Measurements from ENCODE around the gene TMOD1.
A peak's percentile ranks its signal among the peaks of the same experiment; 100 is the strongest.
"Not testable (repeated sequence)": the region's sequence is repeated elsewhere in the genome, so short reads cannot be mapped to it uniquely, and the experiment has no call there.

TMOD1 gene

DNA sequence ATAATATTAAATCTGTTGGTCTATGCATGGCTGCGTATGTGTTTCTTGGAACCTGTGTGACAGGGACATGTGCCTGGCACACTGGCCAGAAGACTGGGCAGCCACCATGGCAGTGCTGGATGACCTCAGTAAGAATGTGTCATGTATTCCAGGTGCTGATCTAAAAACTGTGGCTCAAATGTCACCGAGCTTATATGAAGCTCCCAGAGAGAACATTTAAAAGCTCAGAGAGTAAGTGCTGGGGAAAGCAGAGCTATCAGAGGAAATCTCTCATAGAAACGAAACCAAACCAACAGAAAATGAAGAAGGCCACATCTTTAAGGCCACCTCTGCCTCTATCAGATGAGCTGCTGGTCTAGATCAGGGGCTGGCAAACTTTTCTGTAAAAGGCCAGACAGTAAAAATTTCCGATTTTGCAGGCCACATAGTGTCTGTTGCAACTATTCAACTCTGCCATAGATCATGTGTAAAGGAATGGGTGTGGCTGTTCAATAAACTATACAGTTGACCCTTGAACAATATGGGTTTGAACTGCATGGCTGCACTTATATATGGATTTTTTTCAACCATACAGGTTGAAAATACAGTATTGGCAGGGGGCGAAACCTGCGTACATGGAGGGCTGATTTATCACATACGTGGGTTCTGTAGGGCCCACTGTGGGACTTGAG lies 99.9 kb downstream of the TMOD1 start:
- DNase-seq = no peak

DNA sequence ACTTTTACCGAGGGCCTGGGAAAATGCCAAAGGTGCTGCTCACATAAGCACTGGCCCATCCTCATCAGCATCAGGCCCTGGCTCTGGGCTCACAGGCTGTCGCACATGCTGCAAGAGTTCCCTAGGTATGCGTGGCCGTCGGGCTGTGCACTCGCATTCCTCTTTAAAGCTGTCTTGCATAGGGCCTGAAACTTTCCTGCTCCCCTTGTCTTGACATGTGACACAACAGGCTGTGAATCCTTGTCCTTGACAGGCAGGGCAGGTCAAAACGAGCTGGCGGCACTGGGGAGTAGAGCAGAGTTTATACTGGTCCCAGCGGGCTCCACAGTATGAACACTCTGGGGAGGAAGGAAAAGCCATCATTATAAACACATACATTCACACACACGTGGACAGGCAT lies 101.0 kb downstream of the TMOD1 start:
- no peak for DNase-seq

DNA sequence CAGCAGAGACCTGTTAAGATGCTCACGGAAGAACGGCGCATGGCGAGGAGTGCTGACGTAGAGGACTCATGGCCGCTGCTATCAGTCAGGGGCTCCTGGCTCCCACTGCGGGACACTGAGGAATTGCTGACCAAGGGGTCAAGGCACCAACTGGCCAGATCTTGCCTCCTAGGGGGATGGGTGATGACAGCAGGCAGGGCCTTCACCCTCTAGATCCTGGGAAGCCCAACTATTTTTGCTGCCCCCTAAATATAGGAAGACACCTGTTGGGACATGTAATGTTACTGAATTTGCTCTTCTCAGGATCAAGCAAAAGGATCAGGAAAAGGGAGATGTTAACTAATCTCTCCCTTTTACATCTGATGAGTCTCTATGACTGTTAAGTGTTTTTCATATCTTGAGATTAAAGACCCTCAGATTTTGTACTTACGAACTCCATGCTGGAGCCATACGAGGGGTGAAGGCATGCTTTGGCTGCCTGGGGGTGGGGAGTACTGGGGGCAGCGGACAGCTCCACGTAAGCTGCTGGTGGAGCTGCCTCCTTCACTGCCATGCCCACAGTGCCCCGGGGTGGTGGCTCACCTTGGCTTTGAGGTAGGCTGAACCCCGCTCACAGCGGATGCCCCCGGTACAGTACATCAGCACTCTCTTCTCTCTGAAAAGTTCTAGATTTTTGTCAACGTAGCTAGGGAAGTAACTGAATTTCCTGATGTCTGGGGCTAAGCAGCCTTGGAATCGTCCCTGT lies 103.6 kb downstream of the TMOD1 start:
- no peak for DNase-seq

DNA sequence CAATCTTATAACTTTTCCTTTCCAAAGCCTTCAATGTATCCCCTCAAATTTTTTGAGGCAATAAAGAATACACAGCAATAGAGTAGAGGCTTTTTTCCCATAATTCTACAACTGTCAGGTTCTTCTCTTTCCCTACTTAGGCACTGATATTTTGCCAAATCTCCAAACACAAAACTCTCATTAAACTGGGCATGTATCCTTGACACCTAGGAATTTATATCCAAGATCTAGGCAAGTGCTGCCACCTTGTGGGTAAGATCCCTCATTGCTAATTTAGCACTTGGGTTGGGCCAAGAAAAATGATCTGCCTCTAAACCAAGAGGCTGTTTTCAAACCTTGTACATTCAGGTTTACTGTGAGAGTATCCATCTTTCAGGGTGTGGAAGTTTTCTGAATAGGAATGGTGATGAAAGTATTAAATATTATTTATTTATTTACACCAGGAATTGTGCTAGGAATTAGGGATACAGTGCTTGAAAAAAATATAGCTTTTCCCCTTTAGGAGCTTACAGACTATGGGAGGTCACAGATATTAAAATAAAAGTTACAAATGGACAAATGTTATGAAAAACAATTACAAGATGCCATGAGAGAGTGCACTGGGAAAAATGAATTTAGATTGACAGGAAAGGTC lies 114.1 kb downstream of the TMOD1 start:
- DNase-seq = peak; percentile 73 to 78 (median 73)

- DNase-seq = no peak
Observed at GRCh38 chr9:97617939-97618416, 116.5 kb downstream of the TMOD1 start.

DNA sequence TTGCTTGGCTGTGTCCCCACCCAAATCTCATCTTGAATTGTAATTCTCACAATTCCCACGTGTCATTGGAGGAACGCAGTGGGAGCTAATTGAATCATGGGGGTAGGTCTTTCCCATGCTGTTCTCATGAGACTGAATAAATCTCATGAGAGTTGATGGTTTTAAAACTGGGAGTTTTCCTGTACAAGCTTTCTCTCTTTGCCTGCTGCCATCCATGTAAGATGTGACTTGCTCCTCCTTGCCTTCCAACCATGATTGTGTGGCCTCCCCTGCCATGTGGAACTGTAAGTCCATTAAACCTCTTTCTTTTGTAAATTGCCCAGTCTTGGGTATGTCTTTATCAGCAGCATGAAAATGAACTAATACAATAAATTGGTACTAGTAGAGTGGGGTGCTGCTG lies 118.6 kb downstream of the TMOD1 start:
- DNase-seq = not testable (repeated sequence)

DNA sequence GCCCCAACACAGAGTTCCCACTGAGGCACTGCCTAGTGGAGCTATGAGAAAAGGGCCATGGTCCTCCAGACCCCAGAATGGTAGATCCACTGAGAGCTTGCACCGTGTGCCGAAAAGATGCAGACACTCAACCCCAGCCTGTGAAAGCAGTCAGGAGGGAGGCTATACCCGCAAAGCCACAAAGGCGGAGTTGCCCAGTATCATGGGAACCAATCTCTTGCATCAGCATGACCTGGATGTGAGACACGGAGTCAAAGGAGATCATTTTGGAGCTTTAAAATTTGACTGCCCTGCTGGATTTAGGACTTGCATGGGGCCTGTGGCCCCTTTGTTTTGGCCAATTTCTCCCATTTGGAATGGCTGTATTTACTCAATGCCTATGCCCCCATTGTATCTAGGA lies 121.0 kb downstream of the TMOD1 start:
- not testable (repeated sequence) for DNase-seq

GRCh38 chr9:97623946-97624345 lies 122.5 kb downstream of the TMOD1 start:
- no peak for DNase-seq

DNA sequence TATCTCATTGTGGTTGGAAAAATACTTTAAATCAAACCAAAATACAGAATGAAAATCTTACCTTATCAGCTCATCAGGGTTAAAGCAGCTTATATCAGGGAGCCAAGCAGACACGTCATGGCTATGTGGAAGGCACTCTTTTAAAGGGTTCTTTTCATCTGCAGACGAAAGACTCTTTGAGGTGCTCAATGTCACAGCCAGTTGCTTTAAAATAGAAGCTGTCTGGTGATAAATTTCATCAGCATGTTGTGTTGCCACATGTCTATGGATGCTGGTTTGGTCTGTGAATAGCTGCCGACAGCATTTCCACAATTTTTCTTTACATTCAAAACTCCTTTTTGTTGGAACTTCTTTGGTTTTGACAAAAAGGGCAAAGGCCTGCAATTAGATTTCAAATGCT lies 124.2 kb downstream of the TMOD1 start:
- no peak for DNase-seq

GRCh38 chr9:97627624-97628023 lies 126.2 kb downstream of the TMOD1 start:
- DNase-seq = no peak

DNA sequence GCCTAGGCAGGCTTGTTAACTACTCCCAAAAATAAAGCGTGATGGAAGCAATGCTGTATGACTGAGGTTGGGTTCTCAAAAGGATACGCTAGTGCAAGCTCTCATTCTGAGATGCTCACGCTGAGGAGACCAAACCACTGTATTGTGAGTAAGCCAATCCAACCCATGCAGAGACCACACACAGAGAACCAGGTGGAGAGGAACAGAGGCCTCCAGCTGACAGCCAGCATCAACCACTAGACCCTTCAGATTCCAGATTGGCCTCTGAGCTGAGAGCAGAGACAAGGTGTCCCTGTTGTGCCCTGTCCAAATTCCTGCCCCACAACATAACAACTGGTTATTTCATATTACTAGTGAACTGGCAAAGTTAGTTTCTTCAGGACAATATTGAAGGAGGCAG lies 127.2 kb downstream of the TMOD1 start:
- DNase-seq = no peak

DNA sequence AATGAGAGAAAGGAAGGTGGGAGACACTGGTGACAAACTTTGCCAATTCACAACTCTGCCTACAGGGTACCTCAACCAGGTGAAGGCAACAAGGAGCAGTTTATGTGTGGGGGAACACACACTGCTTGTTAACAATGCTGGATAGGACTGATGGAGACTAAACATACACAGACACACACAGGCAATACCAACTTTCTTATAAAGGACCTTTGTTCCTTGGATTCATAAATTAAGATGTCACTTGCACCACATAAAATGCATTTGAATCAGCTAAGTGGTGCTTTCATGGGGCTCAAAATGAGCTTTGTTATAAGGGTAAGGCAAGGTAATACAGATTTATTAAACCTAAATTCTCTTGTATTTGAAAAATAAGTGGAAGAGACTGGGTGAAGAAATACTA lies 127.7 kb downstream of the TMOD1 start:
- no peak for DNase-seq

- peak in 2 of 4 experiments; percentile 11 to 13 for DNase-seq
Observed at GRCh38 chr9:97630591-97630990, 129.1 kb downstream of the TMOD1 start.

- DNase-seq = peak in 3 of 4 experiments; percentile 12 to 62 (median 23)
Observed at GRCh38 chr9:97632248-97632984, 130.9 kb downstream of the TMOD1 start.

- DNase-seq = peak; percentile 98 to 99 (median 99)
Observed at GRCh38 chr9:97632985-97633858, 131.8 kb downstream of the TMOD1 start, which contains the start of the genes NCBP1 and TSTD2. TSS of gene NCBP1 (plus strand) at chr9:97633821. CDS start at chr9:97633882, 61 bp downstream. TSS of gene TSTD2 (minus strand) at chr9:97633368. CDS start at chr9:97627562, 5,806 bp downstream.

DNA sequence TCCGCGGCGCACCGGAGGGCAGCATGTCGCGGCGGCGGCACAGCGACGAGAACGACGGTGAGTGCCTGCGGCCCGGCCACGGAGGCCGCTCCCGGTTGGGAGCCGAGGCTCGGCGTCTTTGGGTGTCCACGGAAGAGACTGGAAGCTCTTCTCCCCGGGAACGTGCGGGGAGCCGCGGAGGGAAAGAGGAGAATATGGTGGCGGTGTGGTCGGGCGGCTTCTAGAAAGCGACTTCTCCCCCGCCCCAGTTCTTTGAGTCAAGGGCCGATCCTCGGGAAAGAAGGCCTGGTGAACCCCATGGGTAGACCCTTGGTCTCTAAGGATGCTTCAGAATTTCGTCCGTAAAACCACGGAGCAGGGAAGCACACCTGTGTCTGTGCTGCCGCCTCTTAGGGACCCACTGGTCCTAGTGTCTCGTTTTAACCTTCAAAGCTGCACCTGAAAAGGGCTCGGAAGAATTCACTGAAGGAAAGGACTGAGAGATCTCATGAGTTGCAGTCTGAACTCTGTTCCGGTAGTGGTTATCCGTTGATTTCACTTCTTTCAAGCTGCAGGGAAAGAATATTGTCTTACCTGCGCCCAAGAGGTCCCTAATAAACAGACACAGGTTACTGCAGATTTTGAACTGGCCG lies 132.5 kb downstream of the TMOD1 start:
- DNase-seq = peak in 3 of 4 experiments; percentile 4 to 17 (median 10)

GRCh38 chr9:97635026-97635425 lies 133.6 kb downstream of the TMOD1 start:
- DNase-seq = no peak

DNA sequence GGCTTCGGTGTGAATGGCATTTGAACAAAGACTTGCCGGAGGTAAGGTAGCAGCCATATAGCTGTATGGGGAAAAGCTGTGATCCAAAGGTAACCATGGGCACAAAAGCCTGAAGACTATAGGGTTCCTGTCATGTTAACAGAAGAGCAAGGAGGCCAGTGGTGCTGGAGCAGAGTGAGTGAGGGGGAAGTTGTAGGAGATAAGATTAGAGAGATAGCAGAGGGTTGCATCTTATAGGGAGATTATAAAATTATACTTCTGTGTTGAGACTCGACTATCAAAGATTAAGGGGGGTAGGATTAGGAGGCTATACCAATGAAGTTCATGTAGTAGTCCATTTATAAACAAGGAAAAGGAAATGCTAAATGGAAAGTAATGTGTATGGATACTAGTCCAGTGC lies 135.4 kb downstream of the TMOD1 start:
- no peak for DNase-seq

- DNase-seq = peak in 1 of 4 experiments; percentile 5
Observed at GRCh38 chr9:97638666-97639065, 137.2 kb downstream of the TMOD1 start.

GRCh38 chr9:97640325-97640724 lies 138.9 kb downstream of the TMOD1 start:
- DNase-seq = no peak

GRCh38 chr9:97645720-97646119 lies 144.3 kb downstream of the TMOD1 start:
- no peak for DNase-seq

All from suppressor macrophage (primary cell).